HTERT RPE-1 (cell line): Measurements from ENCODE around the gene FAAP100.
"Not testable (repeated sequence)": the region's sequence is repeated elsewhere in the genome, so short reads cannot be mapped to it uniquely, and the experiment has no call there.

Experiments
- in situ Hi-C: fragments of 300-500 bp; cut with MboI; formaldehyde crosslinking; loops from 4 replicates; pipeline ENCODE4 v1.14.3; 2020; ENCODE audit warnings: low sequenced_read_pairs

Gene FAAP100

GRCh38 chr17:81538651-81539570 lies 13.2 kb downstream of the FAAP100 start:
- in situ Hi-C loops = no loop called here

DNA sequence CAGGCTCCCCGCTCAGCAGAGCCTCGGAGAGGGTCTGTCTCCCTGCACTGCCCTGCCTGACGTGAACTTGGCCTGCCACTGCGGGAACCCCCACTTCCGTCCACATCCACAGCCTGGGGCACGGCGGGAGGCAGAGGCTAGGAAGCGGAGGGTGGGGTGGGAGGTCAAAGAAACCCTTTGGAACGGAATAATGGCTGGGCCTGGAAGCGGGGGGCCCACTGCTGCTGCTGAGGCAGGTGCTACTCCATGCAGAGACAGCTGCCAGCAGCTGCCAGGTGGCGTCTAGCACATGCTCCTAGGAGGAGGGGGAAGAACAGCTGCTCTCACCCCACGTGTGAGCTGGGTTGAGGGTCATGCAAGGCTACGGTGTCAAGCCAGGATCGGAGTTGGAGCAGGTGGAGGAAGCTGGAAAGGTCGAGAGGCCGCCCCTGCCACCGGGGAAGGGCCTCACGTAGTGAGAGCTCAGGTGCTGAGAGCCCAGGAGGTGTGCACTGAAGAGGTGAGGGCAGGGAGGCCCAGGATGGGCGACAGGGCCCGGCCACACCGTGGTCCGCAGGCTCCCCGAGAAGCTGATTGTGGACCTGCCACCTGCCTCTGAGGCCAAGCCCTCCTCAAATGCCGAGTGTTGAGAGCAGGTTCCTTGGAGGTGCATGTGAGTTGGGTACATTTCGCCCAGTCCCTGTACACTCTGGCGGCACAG lies 14.1 kb downstream of the FAAP100 start:
- in situ Hi-C loops = no loop called here

GRCh38 chr17:81537343-81537855 lies 14.8 kb downstream of the FAAP100 start:
- in situ Hi-C loops = no loop called here

- in situ Hi-C loops = no loop called here
Measured at GRCh38 chr17:81536299-81537290, 15.6 kb downstream of the FAAP100 start.

DNA sequence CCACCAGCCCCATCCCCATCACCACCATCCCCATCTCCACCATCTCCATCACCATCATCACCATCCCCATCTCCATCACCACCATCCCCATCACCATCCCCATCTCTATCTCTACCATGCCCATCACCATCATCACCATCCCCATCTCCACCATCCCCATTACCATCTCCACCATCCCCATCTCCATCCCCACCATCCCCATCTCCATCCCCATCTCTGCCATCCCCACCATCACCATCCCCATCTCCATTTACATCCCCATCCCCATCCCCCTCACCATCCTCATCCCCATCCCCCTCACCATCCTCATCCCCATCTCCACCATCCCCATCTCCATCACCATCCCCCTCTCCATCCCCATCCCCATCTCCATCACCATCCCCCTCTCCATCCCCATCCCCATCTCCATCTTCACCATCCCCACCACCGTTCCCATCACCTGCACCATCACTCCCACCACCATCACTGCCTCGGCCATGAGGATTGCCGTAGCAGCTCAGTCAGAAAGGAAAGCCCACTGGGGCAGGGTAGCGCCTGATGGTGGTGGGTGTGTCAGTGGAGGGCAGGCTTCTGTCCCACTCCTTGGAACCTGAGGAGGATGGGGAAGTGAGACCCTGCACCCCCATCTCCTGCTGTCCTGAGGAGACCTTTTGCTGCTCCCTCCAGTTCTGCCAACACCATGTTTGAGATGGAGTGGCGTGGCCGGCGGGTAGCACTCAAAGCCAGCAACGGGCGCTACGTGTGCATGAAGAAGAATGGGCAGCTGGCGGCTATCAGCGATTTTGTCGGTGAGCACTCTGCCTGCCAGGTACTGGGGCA lies 16.5 kb downstream of the FAAP100 start:
- in situ Hi-C loops = no loop called here

- in situ Hi-C loops = no loop called here
Measured at GRCh38 chr17:81535007-81535328, 17.2 kb downstream of the FAAP100 start.

GRCh38 chr17:81534157-81535006 lies 17.8 kb downstream of the FAAP100 start:
- in situ Hi-C loops = no loop called here

DNA sequence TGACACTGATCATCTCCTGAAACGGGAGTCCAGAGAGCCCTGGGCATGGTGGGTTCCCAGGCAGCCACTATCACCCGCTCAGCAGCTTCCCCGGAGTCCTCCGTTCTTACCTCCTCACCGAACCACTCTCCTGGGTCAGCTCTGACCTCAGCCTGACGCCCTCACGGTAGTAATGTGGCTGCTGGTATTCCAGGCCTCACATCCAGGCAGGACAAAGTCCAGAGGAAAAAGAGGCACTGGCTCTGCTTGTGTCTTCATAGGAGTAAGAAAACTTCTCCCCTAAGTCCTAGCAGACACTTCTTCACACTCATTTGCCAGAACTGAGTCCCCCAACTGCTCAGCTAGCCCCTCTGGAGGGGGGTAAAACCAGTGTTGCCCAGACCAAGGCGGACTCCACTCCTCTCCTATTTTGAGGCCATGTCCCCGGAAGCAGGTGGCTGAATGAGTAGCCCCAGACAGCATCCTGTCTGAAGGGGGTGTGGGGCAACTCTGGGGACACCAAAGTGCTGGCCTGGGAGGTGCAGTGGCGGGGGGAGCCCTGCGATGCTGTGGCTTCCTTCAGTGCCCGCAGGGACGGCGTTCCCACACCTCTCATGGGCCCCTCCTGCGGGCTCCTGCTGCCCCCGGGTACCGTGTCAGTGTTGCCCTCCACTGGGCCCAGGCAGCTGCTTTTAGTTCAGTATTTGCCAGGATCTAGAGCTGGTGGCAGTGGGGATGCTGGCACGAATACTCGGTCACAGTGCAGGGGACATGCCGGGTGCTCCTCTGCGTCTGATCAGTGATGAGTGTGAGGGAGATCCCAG lies 18.6 kb downstream of the FAAP100 start:
- in situ Hi-C loops = no loop called here

- in situ Hi-C loops = no loop called here
Measured at GRCh38 chr17:81532490-81533287, 19.5 kb downstream of the FAAP100 start.

GRCh38 chr17:81531998-81532404 lies 20.2 kb downstream of the FAAP100 start:
- in situ Hi-C loops = not testable (repeated sequence)

DNA sequence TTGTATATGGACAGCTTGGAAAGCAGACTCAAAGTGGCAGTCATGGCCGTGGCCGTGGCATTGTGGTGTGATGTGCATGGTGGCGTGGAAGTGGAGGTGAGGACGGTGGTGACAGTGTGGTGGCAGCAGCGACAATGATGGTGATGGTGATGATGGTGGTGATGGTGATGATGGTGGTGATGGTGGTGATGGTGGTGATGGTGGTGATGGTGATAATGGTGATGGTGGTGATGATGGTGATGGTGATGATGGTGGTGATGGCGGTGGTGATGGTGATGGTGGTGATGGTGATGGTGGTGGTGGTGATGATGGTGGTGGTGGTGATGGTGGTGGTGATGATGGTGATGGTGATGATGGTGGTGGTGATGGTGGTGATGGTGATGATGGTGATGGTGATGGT lies 21.1 kb downstream of the FAAP100 start:
- in situ Hi-C loops = not testable (repeated sequence)

GRCh38 chr17:81529437-81529803 lies 22.7 kb downstream of the FAAP100 start:
- in situ Hi-C loops = no loop called here

- in situ Hi-C loops = no loop called here
Measured at GRCh38 chr17:81528651-81529436, 23.3 kb downstream of the FAAP100 start.

- in situ Hi-C loops = no loop called here
Measured at GRCh38 chr17:81528384-81528650, 23.8 kb downstream of the FAAP100 start.

- in situ Hi-C loops = no loop called here
Measured at GRCh38 chr17:81527591-81528383, 24.4 kb downstream of the FAAP100 start, which contains the start of gene FSCN2. Gene FSCN2 (plus strand): TSS chr17:81528377. CDS start chr17:81528532, 155 bp downstream.
